ENCODE data around the gene MTOR. TPM values are rescaled to one million over a fixed set of nuclear protein-coding genes. Genes with fewer than 3 reads are reported as not detected.
"Not testable (repeated sequence)": the region's sequence is repeated elsewhere in the genome, so short reads cannot be mapped to it uniquely, and the experiment has no call there.

MTOR gene
- total RNA-seq, 1 donor from 2014 or later, result 43.6 TPM

GRCh38 chr1:11100149-11100493 lies 162.2 kb downstream of the MTOR start:
- H3K9me3 ChIP-seq (ENCODE audit: insufficient read depth, low read depth, low read length), result no peaks in the 10 kb centered on the region
- DNase-seq (ENCODE audit: low read depth) (no peak), FAIRE-seq (no peak)
- peak overlapping the region; percentile 89 for H3K4me2 ChIP-seq (ENCODE audit: low read length)
- H3K4me3 Mint-ChIP-seq (ENCODE audit: unreplicated experiment), result peak overlapping the region; percentile 97
- H3K4me1 ChIP-seq (ENCODE audit: insufficient read depth, low read length), result peaks cover 3% of the 10 kb centered on the region
- peak overlapping the region; percentile 89 for H2AFZ ChIP-seq (ENCODE audit: low read depth, low read length)
- H3K9ac ChIP-seq (ENCODE audit: low read length), result peak overlapping the region; percentile 96
- TF ChIP-seq CTCF (IDR thresholded peaks at IDR 0.05; ENCODE audit: insufficient read depth, low read depth, low read length), result no peak
- TF ChIP-seq EZH2 (IDR thresholded peaks at IDR 0.05; ENCODE audit: insufficient read depth, low read length), result no peak
- H3K36me3 ChIP-seq (ENCODE audit: insufficient read depth, low read length), result peaks cover 4% of the 10 kb centered on the region
- H3K4me3 ChIP-seq (ENCODE audit: insufficient read depth, low read depth, low read length), result peak overlapping the region; percentile 91
- H3K27ac Mint-ChIP-seq (ENCODE audit: unreplicated experiment), result peak overlapping the region; percentile 96
- no peaks in the 10 kb centered on the region for H4K20me1 ChIP-seq (ENCODE audit: insufficient read depth, low read length)
- peaks cover 20% of the 10 kb centered on the region for H3K79me2 ChIP-seq (ENCODE audit: insufficient read depth, low read length)
- peak overlapping the region; percentile 90 for H3K27ac ChIP-seq (ENCODE audit: low read depth, low read length)
- H3K27me3 ChIP-seq (ENCODE audit: insufficient read depth, low read length), result no peaks in the 10 kb centered on the region
- peaks cover 7% of the 10 kb centered on the region for H3K4me1 Mint-ChIP-seq (ENCODE audit: low read depth, unreplicated experiment)
- no peaks in the 10 kb centered on the region for H3K9me3 Mint-ChIP-seq (ENCODE audit: unreplicated experiment)
- H3K36me3 Mint-ChIP-seq (ENCODE audit: low read depth, unreplicated experiment), result peaks cover 2% of the 10 kb centered on the region
- H3K27me3 Mint-ChIP-seq (ENCODE audit: low read depth, unreplicated experiment), result no peaks in the 10 kb centered on the region

GRCh38 chr1:11099310-11100148 lies 162.8 kb downstream of the MTOR start, which contains the start of gene EXOSC10:
EXOSC10 (minus strand) TSS chr1:11099869; CDS start chr1:11099831, 38 bp downstream.
- H3K36me3 ChIP-seq (ENCODE audit: insufficient read depth, low read length), result peaks cover 4% of the 10 kb centered on the region
- peaks cover 20% of the 10 kb centered on the region for H3K79me2 ChIP-seq (ENCODE audit: insufficient read depth, low read length)
- Mint-ChIP-seq H3K36me3 (ENCODE audit: low read depth, unreplicated experiment) (peaks cover 2% of the 10 kb centered on the region), H3K27ac (ENCODE audit: unreplicated experiment) (peak within 1 kb of the TSS; percentile 96), H3K4me3 (ENCODE audit: unreplicated experiment) (peak within 1 kb of the TSS; percentile 97), H3K4me1 (ENCODE audit: low read depth, unreplicated experiment) (peaks cover 7% of the 10 kb centered on the region), H3K9me3 (ENCODE audit: unreplicated experiment) (no peaks in the 10 kb centered on the region), H3K27me3 (ENCODE audit: low read depth, unreplicated experiment) (no peaks in the 10 kb centered on the region)
- H3K4me2 ChIP-seq (ENCODE audit: low read length), result peak within 1 kb of the TSS; percentile 89
- DNase-seq (ENCODE audit: low read depth) (peak; percentile 54), FAIRE-seq (no peak)
- no peak for TF ChIP-seq CTCF (IDR thresholded peaks at IDR 0.05; ENCODE audit: insufficient read depth, low read depth, low read length)
- no peaks in the 10 kb centered on the region for H4K20me1 ChIP-seq (ENCODE audit: insufficient read depth, low read length)
- peak within 1 kb of the TSS; percentile 90 for H3K27ac ChIP-seq (ENCODE audit: low read depth, low read length)
- H3K4me3 ChIP-seq (ENCODE audit: insufficient read depth, low read depth, low read length), result peak within 1 kb of the TSS; percentile 91
- peak within 1 kb of the TSS; percentile 96 for H3K9ac ChIP-seq (ENCODE audit: low read length)
- peaks cover 3% of the 10 kb centered on the region for H3K4me1 ChIP-seq (ENCODE audit: insufficient read depth, low read length)
- no peaks in the 10 kb centered on the region for H3K9me3 ChIP-seq (ENCODE audit: insufficient read depth, low read depth, low read length)
- no peaks in the 10 kb centered on the region for H3K27me3 ChIP-seq (ENCODE audit: insufficient read depth, low read length)
- H2AFZ ChIP-seq (ENCODE audit: low read depth, low read length), result peak within 1 kb of the TSS; percentile 89

DNA sequence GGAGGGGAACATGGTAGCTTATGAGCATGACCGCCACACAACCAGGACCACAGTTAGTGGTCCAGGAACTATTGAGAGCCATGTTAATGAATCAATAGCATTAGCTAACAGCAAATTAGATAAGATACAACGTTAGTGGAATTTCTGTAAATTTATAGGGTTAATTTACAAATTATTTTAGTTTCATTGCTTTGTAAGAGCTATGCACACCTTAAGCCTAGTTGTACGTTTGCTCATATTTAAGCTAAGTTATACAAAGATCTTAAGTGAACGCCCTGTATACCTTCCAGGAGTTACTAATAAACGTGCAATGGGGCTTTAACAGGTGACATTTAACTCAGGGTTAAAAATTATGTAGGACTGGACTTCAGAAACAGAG lies 163.4 kb downstream of the MTOR start:
- Histone ChIP-seq H3K27ac (ENCODE audit: low read depth, low read length) (peak overlapping the region; percentile 90), H3K4me2 (ENCODE audit: low read length) (peak overlapping the region; percentile 89), H3K4me1 (ENCODE audit: insufficient read depth, low read length) (peaks cover 3% of the 10 kb centered on the region), H2AFZ (ENCODE audit: low read depth, low read length) (peak overlapping the region; percentile 89), H3K9ac (ENCODE audit: low read length) (peak overlapping the region; percentile 96), H3K9me3 (ENCODE audit: insufficient read depth, low read depth, low read length) (no peaks in the 10 kb centered on the region), H4K20me1 (ENCODE audit: insufficient read depth, low read length) (no peaks in the 10 kb centered on the region), H3K79me2 (ENCODE audit: insufficient read depth, low read length) (peaks cover 20% of the 10 kb centered on the region), H3K36me3 (ENCODE audit: insufficient read depth, low read length) (peaks cover 4% of the 10 kb centered on the region), H3K4me3 (ENCODE audit: insufficient read depth, low read depth, low read length) (peak overlapping the region; percentile 91), H3K27me3 (ENCODE audit: insufficient read depth, low read length) (no peaks in the 10 kb centered on the region)
- Mint-ChIP-seq H3K27ac (ENCODE audit: unreplicated experiment) (peak overlapping the region; percentile 83), H3K36me3 (ENCODE audit: low read depth, unreplicated experiment) (peaks cover 2% of the 10 kb centered on the region), H3K4me3 (ENCODE audit: unreplicated experiment) (peak overlapping the region; percentile 97), H3K27me3 (ENCODE audit: low read depth, unreplicated experiment) (no peaks in the 10 kb centered on the region), H3K4me1 (ENCODE audit: low read depth, unreplicated experiment) (peaks cover 7% of the 10 kb centered on the region), H3K9me3 (ENCODE audit: unreplicated experiment) (no peaks in the 10 kb centered on the region)
- FAIRE-seq (no peak), DNase-seq (ENCODE audit: low read depth) (no peak)
- TF ChIP-seq CTCF (IDR thresholded peaks at IDR 0.05; ENCODE audit: insufficient read depth, low read depth, low read length) (no peak), EZH2 (IDR thresholded peaks at IDR 0.05; ENCODE audit: insufficient read depth, low read length) (no peak)

- not testable (repeated sequence) for H3K4me3 ChIP-seq (ENCODE audit: insufficient read depth, low read depth, low read length); H3K9me3 ChIP-seq (ENCODE audit: insufficient read depth, low read depth, low read length); H3K9ac ChIP-seq (ENCODE audit: low read length); DNase-seq (ENCODE audit: low read depth); H3K27me3 Mint-ChIP-seq (ENCODE audit: low read depth, unreplicated experiment); H2AFZ ChIP-seq (ENCODE audit: low read depth, low read length); FAIRE-seq; H3K27ac Mint-ChIP-seq (ENCODE audit: unreplicated experiment); H3K4me1 Mint-ChIP-seq (ENCODE audit: low read depth, unreplicated experiment); H3K4me3 Mint-ChIP-seq (ENCODE audit: unreplicated experiment); H3K9me3 Mint-ChIP-seq (ENCODE audit: unreplicated experiment); H3K4me1 ChIP-seq (ENCODE audit: insufficient read depth, low read length); H3K27me3 ChIP-seq (ENCODE audit: insufficient read depth, low read length); H3K27ac ChIP-seq (ENCODE audit: low read depth, low read length); H3K4me2 ChIP-seq (ENCODE audit: low read length); H3K79me2 ChIP-seq (ENCODE audit: insufficient read depth, low read length)
- H3K36me3 Mint-ChIP-seq (ENCODE audit: low read depth, unreplicated experiment), result peaks cover 33% of the 10 kb centered on the region
- peaks cover 11% of the 10 kb centered on the region for H4K20me1 ChIP-seq (ENCODE audit: insufficient read depth, low read length)
- peaks cover 51% of the 10 kb centered on the region for H3K36me3 ChIP-seq (ENCODE audit: insufficient read depth, low read length)
Observed at GRCh38 chr1:11083784-11084183, 178.6 kb downstream of the MTOR start.
